ENCODE results near the gene F9. TPM values are rescaled to one million over a fixed set of nuclear protein-coding genes. Genes with fewer than 3 reads are reported as not detected.

The F9 gene
- total and polyA plus RNA-seq, 7 experiments from 2014 or later, result not detected

DNA sequence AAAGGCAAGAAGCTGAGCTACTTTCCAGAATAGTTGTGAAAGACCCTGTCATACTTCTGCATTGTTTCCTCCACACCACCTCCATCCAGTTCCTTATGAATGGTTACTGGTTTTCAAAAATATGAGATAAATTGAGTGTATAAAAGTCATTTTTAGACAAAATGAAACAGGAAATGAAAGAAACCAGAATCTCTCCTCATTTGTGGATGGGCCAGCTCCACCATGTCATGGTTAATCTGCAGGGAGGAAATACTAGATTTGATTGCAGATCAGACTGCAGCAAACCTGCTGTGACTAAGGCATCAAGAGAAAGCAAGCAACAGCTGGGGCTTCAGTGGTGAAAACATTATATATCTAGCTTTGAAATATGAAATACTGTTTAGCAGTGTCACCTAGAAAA is 23.8 kb downstream of the F9 start:
- intact Hi-C loops (cut with micrococcal nuclease), result loop anchor here in 1 of 2 donors (10.0 kb wide), 1 partner anchor 380 kb away; the partner anchor contains the start of gene ATP11C
- ATAC-seq, result no peak
- no peaks in the 10 kb centered on the region for H3K9me3 Mint-ChIP-seq

DNA sequence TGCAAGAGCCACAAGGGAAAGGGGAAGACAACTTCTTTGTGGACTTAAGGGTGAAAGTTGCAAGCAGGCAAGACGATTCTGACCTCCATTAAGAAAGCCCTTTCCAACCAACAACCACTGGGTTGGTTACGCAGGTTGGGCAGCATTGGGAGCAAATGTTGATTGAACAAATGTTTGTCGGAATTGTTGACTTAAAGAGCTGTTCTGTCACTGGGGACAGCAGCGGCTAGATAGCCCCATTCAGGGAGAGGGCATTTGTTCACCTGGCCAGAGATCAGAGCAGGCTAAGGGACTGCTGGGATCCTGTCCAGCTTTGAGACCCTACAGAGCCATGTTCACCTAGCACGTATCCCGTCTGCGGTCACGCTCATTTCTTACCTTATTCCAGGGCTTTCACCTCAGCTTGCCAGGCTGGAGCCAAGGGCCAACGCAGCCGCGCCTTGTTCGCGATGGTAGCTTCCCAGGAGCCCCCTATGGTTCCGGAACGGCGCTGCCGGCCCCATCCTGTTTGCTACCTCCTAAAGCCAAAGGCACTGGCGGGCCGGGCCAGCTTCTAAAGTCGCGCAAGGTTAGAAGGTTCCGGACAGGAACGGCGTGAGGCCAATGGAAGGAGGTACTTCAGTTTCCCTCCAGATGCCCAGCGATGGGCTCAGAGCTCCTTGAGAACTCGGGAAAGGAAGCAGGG is 24.6 kb downstream of the F9 start:
- Histone ChIP-seq H3K9me3 (ENCODE audit: control insufficient read depth in 2 of 3, low read length in 3 of 3) (no peaks in the 10 kb centered on the region), H3K27ac (ENCODE audit: low read depth, low read length) (no peak overlapping the region), H3K27me3 (ENCODE audit: control insufficient read depth in 2 of 2, insufficient read depth in 2 of 2, low read length in 2 of 2) (no peaks in the 10 kb centered on the region), H3K4me3 (ENCODE audit: low read length) (no peak overlapping the region), H3K4me1 (ENCODE audit: control insufficient read depth in 2 of 2, insufficient read depth in 2 of 2, low read length in 2 of 2) (no peaks in the 10 kb centered on the region), H3K36me3 (ENCODE audit: control insufficient read depth in 2 of 3, insufficient read depth in 3 of 3, low read length in 3 of 3) (no peaks in the 10 kb centered on the region)
- ChIA-PET POLR2A (no interaction called here), CTCF (no interaction called here)
- intact Hi-C loops (cut with micrococcal nuclease), result loop anchor here in 1 of 2 donors (5.0 to 10.0 kb wide), 2 partner anchors 380 to 778 kb away; partner anchors contain the start of gene ATP11C
- Mint-ChIP-seq H3K4me1 (peaks cover 0 to 8% (median 5%) of the 10 kb centered on the region in 7 donors), H3K27me3 (peaks cover 0 to 15% (median 9%) of the 10 kb centered on the region in 5 donors), H3K36me3 (peaks cover 0 to 3% (median 0%) of the 10 kb centered on the region in 5 donors), H3K27ac (no peak overlapping the region), H3K4me3 (no peak overlapping the region), H3K9me3 (no peaks in the 10 kb centered on the region)
- DNase-seq, result no peak
- ATAC-seq, result no peak

More for the DNA sequence above, 23.8 kb downstream of the F9 start:
- Histone ChIP-seq H3K4me1 (ENCODE audit: control insufficient read depth in 2 of 2, insufficient read depth in 2 of 2, low read length in 2 of 2) (no peaks in the 10 kb centered on the region), H3K9me3 (ENCODE audit: control insufficient read depth in 2 of 3, low read length in 3 of 3) (no peaks in the 10 kb centered on the region), H3K27ac (ENCODE audit: low read depth, low read length) (no peak overlapping the region), H3K36me3 (ENCODE audit: control insufficient read depth in 2 of 3, insufficient read depth in 3 of 3, low read length in 3 of 3) (no peaks in the 10 kb centered on the region), H3K27me3 (ENCODE audit: control insufficient read depth in 2 of 2, insufficient read depth in 2 of 2, low read length in 2 of 2) (no peaks in the 10 kb centered on the region), H3K4me3 (ENCODE audit: low read length) (no peak overlapping the region)
- ChIA-PET CTCF (no interaction called here), POLR2A (no interaction called here)
- DNase-seq, result no peak
- H3K36me3 Mint-ChIP-seq, result peaks cover 0 to 3% (median 0%) of the 10 kb centered on the region in 5 donors
- H3K27ac Mint-ChIP-seq, result no peak overlapping the region
- H3K4me3 Mint-ChIP-seq, result peak overlapping the region in 5 of 10 donors; percentile 1 to 47 (median 9)
- peaks cover 0 to 8% (median 5%) of the 10 kb centered on the region in 7 donors for H3K4me1 Mint-ChIP-seq
- peaks cover 0 to 15% (median 9%) of the 10 kb centered on the region in 5 donors for H3K27me3 Mint-ChIP-seq

DNA sequence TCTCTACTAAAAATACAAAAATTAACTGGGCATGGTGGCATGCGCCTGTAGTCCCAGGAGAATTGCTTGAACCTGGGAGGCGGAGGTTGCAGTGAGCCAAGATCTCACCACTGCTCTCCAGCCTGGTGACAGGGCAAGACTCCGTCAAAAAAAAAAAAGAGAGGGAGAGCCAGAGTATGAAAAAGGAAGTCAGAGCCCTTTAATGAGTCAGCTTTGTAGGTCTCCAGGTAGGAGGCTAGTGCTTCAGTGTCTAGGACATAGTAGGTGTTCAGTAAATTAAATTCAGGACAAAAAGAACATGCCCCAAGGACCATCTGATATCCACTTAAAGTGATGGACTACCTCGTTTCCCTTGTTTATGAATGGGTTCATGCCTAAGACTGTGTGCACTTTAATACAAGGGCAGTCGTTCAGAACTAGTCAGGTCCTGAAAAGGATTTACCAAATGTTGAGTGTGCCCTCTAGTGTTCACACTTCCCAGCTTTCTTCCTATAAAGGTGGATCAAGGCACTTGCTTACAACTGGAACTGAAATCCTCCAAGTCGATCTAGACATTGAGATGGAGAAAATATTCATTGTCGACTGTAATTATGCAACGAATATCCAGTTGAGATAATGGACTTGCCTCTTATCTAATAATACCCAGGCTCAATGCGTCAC is 29.0 kb downstream of the F9 start:
- no peak for ATAC-seq
- no peaks in the 10 kb centered on the region for H3K9me3 Mint-ChIP-seq
- Histone ChIP-seq H3K36me3 (ENCODE audit: control insufficient read depth in 2 of 3, insufficient read depth in 3 of 3, low read length in 3 of 3) (no peaks in the 10 kb centered on the region), H3K4me1 (ENCODE audit: control insufficient read depth in 2 of 2, insufficient read depth in 2 of 2, low read length in 2 of 2) (no peaks in the 10 kb centered on the region), H3K27me3 (ENCODE audit: control insufficient read depth in 2 of 2, insufficient read depth in 2 of 2, low read length in 2 of 2) (no peaks in the 10 kb centered on the region), H3K27ac (ENCODE audit: low read depth, low read length) (no peak overlapping the region), H3K4me3 (ENCODE audit: low read length) (no peak overlapping the region), H3K9me3 (ENCODE audit: control insufficient read depth in 2 of 3, low read length in 3 of 3) (no peaks in the 10 kb centered on the region)
- H3K27me3 Mint-ChIP-seq, result peaks cover 0 to 8% (median 4%) of the 10 kb centered on the region in 5 donors
- no peak overlapping the region for H3K4me3 Mint-ChIP-seq
- H3K36me3 Mint-ChIP-seq, result no peaks in the 10 kb centered on the region
- no peak overlapping the region for H3K27ac Mint-ChIP-seq
- peak in 2 of 9 donors; percentile 7 to 11 for DNase-seq
- peaks cover 0 to 3% (median 0%) of the 10 kb centered on the region in 7 donors for H3K4me1 Mint-ChIP-seq
- ChIA-PET POLR2A (no interaction called here), CTCF (no interaction called here)
- intact Hi-C loops (cut with micrococcal nuclease), result loop anchor here in 1 of 2 donors (5.0 to 10.0 kb wide), 2 partner anchors 375 to 782 kb away; partner anchors contain the start of gene ATP11C

DNA sequence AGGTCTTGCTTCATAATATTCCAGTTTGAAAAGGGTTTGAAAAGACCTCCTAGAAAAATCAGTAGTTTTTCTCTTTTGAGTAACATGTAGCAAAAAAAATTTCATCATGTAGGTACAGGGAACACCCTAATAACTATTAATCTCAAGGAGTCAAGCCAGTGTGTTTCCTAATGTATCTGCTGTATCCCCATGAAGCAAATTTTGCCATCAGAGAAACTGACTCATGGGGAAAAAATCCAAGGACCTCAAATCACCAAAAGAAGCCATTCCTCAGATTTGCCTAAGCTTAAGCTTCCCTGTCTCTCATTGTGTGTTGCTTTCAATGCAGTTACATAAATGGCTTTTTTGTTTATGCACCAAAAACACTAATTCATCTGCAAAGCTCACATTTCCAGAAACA is 29.7 kb downstream of the F9 start:
- intact Hi-C loops (cut with micrococcal nuclease), result no loop called here
- H3K9me3 ChIP-seq (ENCODE audit: control insufficient read depth in 2 of 3, low read length in 3 of 3), result no peaks in the 10 kb centered on the region
- DNase-seq (no peak), ATAC-seq (no peak)
- H3K4me1 ChIP-seq (ENCODE audit: control insufficient read depth in 2 of 2, insufficient read depth in 2 of 2, low read length in 2 of 2), result no peaks in the 10 kb centered on the region
- POLR2A ChIA-PET, result no interaction called here
- Mint-ChIP-seq H3K27ac (no peak overlapping the region), H3K36me3 (no peaks in the 10 kb centered on the region), H3K27me3 (peaks cover 0 to 8% (median 0%) of the 10 kb centered on the region in 5 donors), H3K9me3 (no peaks in the 10 kb centered on the region), H3K4me1 (peaks cover 0 to 3% (median 0%) of the 10 kb centered on the region in 7 donors), H3K4me3 (no peak overlapping the region)
- no peak overlapping the region for H3K4me3 ChIP-seq (ENCODE audit: low read length)
- CTCF ChIA-PET, result no interaction called here
- no peaks in the 10 kb centered on the region for H3K27me3 ChIP-seq (ENCODE audit: control insufficient read depth in 2 of 2, insufficient read depth in 2 of 2, low read length in 2 of 2)
- H3K27ac ChIP-seq (ENCODE audit: low read depth, low read length), result no peak overlapping the region
- no peaks in the 10 kb centered on the region for H3K36me3 ChIP-seq (ENCODE audit: control insufficient read depth in 2 of 3, insufficient read depth in 3 of 3, low read length in 3 of 3)

DNA sequence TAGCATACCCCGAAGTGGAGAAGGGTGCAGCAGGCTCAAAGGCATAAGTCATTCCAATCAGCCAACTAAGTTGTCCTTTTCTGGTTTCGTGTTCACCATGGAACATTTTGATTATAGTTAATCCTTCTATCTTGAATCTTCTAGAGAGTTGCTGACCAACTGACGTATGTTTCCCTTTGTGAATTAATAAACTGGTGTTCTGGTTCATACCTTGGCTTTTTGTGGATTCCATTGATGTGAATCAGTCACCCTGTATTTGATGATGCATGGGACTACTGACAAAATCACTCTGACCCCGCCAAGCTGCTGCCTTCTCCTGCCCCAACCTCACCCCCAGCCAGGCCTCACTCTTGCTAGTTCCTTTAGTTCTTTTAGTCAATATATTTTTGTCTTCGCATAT is 32.7 kb downstream of the F9 start:
- no peak overlapping the region for H3K27ac ChIP-seq (ENCODE audit: low read depth, low read length)
- no peaks in the 10 kb centered on the region for H3K4me1 Mint-ChIP-seq
- intact Hi-C loops (cut with micrococcal nuclease), result no loop called here
- H3K4me3 ChIP-seq (ENCODE audit: low read length), result no peak overlapping the region
- H3K27me3 Mint-ChIP-seq, result peaks cover 0 to 5% (median under 1%) of the 10 kb centered on the region in 5 donors
- no peaks in the 10 kb centered on the region for H3K4me1 ChIP-seq (ENCODE audit: control insufficient read depth in 2 of 2, insufficient read depth in 2 of 2, low read length in 2 of 2)
- CTCF ChIA-PET, result no interaction called here
- POLR2A ChIA-PET, result no interaction called here
- no peaks in the 10 kb centered on the region for H3K36me3 ChIP-seq (ENCODE audit: control insufficient read depth in 2 of 3, insufficient read depth in 3 of 3, low read length in 3 of 3)
- H3K9me3 Mint-ChIP-seq, result no peaks in the 10 kb centered on the region
- no peak overlapping the region for H3K27ac Mint-ChIP-seq
- no peak overlapping the region for H3K4me3 Mint-ChIP-seq
- no peak for ATAC-seq
- no peak for DNase-seq
- H3K9me3 ChIP-seq (ENCODE audit: control insufficient read depth in 2 of 3, low read length in 3 of 3), result no peaks in the 10 kb centered on the region
- no peaks in the 10 kb centered on the region for H3K27me3 ChIP-seq (ENCODE audit: control insufficient read depth in 2 of 2, insufficient read depth in 2 of 2, low read length in 2 of 2)
- H3K36me3 Mint-ChIP-seq, result no peaks in the 10 kb centered on the region

DNA sequence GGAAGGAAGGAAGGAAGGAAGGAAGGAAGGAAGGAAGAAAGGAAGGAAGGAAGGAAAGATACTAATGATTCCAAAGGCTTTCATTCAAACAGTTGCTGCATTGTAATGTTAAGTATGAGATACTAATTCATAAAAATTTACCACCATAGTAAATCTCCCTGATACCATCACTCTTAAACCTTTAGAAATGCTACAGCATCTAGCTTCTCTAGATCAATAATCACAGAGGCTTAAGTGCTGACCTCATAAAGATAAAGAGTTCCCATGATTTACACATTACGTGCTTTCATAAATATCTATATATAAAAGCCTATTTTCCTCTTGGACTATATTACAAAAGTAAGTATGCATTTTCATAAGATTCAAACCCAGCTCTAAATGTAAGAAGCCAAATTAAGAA is 36.4 kb downstream of the F9 start:
- intact Hi-C loops (cut with micrococcal nuclease), result no loop called here
- POLR2A ChIA-PET, result no interaction called here
- ATAC-seq, result no peak
- no peaks in the 10 kb centered on the region for H3K9me3 Mint-ChIP-seq
- no peaks in the 10 kb centered on the region for H3K36me3 Mint-ChIP-seq
- Histone ChIP-seq H3K27me3 (ENCODE audit: control insufficient read depth in 2 of 2, insufficient read depth in 2 of 2, low read length in 2 of 2) (no peaks in the 10 kb centered on the region), H3K27ac (ENCODE audit: low read depth, low read length) (no peak overlapping the region), H3K9me3 (ENCODE audit: control insufficient read depth in 2 of 3, low read length in 3 of 3) (no peaks in the 10 kb centered on the region), H3K36me3 (ENCODE audit: control insufficient read depth in 2 of 3, insufficient read depth in 3 of 3, low read length in 3 of 3) (no peaks in the 10 kb centered on the region), H3K4me3 (ENCODE audit: low read length) (no peak overlapping the region), H3K4me1 (ENCODE audit: control insufficient read depth in 2 of 2, insufficient read depth in 2 of 2, low read length in 2 of 2) (no peaks in the 10 kb centered on the region)
- peaks cover 0 to 8% (median 3%) of the 10 kb centered on the region in 5 donors for H3K27me3 Mint-ChIP-seq
- no peak for DNase-seq
- CTCF ChIA-PET, result no interaction called here
- no peak overlapping the region for H3K4me3 Mint-ChIP-seq
- H3K4me1 Mint-ChIP-seq, result no peaks in the 10 kb centered on the region
- H3K27ac Mint-ChIP-seq, result no peak overlapping the region

DNA sequence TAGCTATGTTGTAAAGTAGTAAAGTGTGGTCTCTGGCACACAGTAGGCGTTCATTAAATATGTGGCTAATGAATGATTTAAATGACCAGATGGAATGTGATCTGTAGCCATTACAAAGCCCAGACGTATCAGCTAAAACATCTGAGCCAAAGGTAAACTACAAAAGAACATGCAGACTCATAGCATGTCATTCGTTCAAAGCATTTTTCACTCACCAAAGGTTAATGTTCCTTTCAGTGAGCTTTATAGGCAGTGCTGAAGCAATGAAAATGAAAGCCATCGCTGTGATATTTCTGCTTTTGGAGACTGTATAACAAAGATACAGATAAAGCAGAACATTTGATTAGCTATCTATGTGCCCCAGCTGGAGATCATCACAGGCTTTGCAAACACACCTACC is 50.5 kb downstream of the F9 start:
- Mint-ChIP-seq H3K36me3 (no peaks in the 10 kb centered on the region), H3K4me1 (no peaks in the 10 kb centered on the region), H3K27ac (no peak overlapping the region), H3K27me3 (no peaks in the 10 kb centered on the region), H3K9me3 (no peaks in the 10 kb centered on the region), H3K4me3 (no peak overlapping the region)
- ChIA-PET CTCF (no interaction called here), POLR2A (no interaction called here)
- H3K36me3 ChIP-seq (ENCODE audit: control insufficient read depth in 2 of 3, insufficient read depth in 3 of 3, low read length in 3 of 3), result no peaks in the 10 kb centered on the region
- intact Hi-C loops (cut with micrococcal nuclease), result no loop called here
- H3K27me3 ChIP-seq (ENCODE audit: control insufficient read depth in 2 of 2, insufficient read depth in 2 of 2, low read length in 2 of 2), result no peaks in the 10 kb centered on the region
- DNase-seq, result no peak
- no peak overlapping the region for H3K27ac ChIP-seq (ENCODE audit: low read depth, low read length)
- H3K9me3 ChIP-seq (ENCODE audit: control insufficient read depth in 2 of 3, low read length in 3 of 3), result no peaks in the 10 kb centered on the region
- no peak overlapping the region for H3K4me3 ChIP-seq (ENCODE audit: low read length)
- no peak for ATAC-seq
- H3K4me1 ChIP-seq (ENCODE audit: control insufficient read depth in 2 of 2, insufficient read depth in 2 of 2, low read length in 2 of 2), result no peaks in the 10 kb centered on the region

Data from naive thymus-derived CD4-positive, alpha-beta T cell (primary cell).